Activated CD8-positive, alpha-beta memory T cell treated with anti-CD3 and anti-CD28 coated beads for 1 hour (primary cell): ENCODE data around the gene SF1.
A peak's percentile ranks its signal among the peaks of the same experiment; 100 is the strongest.

ENCODE experiments used
- DNase-seq, 2 donors: peaks; one replicate each; pipeline ENCODE4 v3.0.0-alpha.2; 2020; ENCODE audit warnings: low read depth in 1 of 2; ENCODE audit errors: extremely low read depth in 1 of 2

SF1 gene

GRCh38 chr11:64801561-64802369 is 23.4 kb upstream of the SF1 start:
- no peak for DNase-seq

- DNase-seq: no peak
Measured at GRCh38 chr11:64801158-64801464, 22.8 kb upstream of the SF1 start.

GRCh38 chr11:64800303-64801157 is 22.2 kb upstream of the SF1 start:
- no peak for DNase-seq

GRCh38 chr11:64799623-64800302 is 21.4 kb upstream of the SF1 start:
- no peak for DNase-seq

GRCh38 chr11:64799256-64799622 is 20.9 kb upstream of the SF1 start:
- DNase-seq: no peak

- DNase-seq: no peak
Measured at GRCh38 chr11:64796757-64797541, 18.6 kb upstream of the SF1 start.

- no peak for DNase-seq
Measured at GRCh38 chr11:64796047-64796756, 17.9 kb upstream of the SF1 start.

- DNase-seq: no peak
Measured at GRCh38 chr11:64794526-64794925, 16.2 kb upstream of the SF1 start.

GRCh38 chr11:64793271-64794160 is 15.2 kb upstream of the SF1 start:
- DNase-seq: no peak

GRCh38 chr11:64792482-64792881 is 14.1 kb upstream of the SF1 start:
- DNase-seq: no peak

- DNase-seq: no peak
Measured at GRCh38 chr11:64791781-64792291, 13.5 kb upstream of the SF1 start.

- no peak for DNase-seq
Measured at GRCh38 chr11:64790205-64791095, 12.1 kb upstream of the SF1 start.

- no peak for DNase-seq
Measured at GRCh38 chr11:64789331-64790204, 11.2 kb upstream of the SF1 start.

GRCh38 chr11:64788321-64789215 is 10.2 kb upstream of the SF1 start:
- no peak for DNase-seq

GRCh38 chr11:64787526-64788320 is 9.4 kb upstream of the SF1 start:
- DNase-seq: peak in 1 of 2 donors; percentile 51
